IMR-90 (cell line): ENCODE measurements around the gene UBE2QL1. TPM values are rescaled to one million over a fixed set of nuclear protein-coding genes. Genes with fewer than 3 reads are reported as not detected.

Source experiments
- ATAC-seq: fragments of 200-7000 bp; cut with Tn5 transposase; 2 replicates; pipeline ENCODE4 v1.9.1; 2020; ENCODE audit warnings: low read depth, mild to moderate bottlenecking, moderate library complexity
- BruUV-seq: library from RNA; stranded (reverse); fragments of 400-500 nt; replicated peaks from 2 replicates; lab custom pipeline; 2021; lab: Mats Ljungman, UMichigan
- CTCF ChIA-PET: fragments of 300-600 bp; formaldehyde crosslinking; extraction: SDS; loops from one replicate; lab custom pipeline; 2021; ENCODE audit warnings: antibody characterized with exemption; lab: Yijun Ruan, JAX
- POLR2A ChIA-PET: fragments of 300-600 bp; sonication (Branson Sonifier 250); formaldehyde crosslinking; loops from one replicate; lab custom pipeline; 2022; ENCODE audit warnings: antibody characterized with exemption; ENCODE audit not compliant: unreplicated experiment; lab: Charles Lee
- DNase-seq: peaks from one replicate; pipeline ENCODE4 v3.0.0; 2013
- H2AFZ ChIP-seq: replicated peaks from 2 replicates; pipeline ENCODE3; 2013; ENCODE audit warnings: low read length, mild to moderate bottlenecking; ENCODE audit not compliant: poor library complexity
- H2AK5ac ChIP-seq: 2 replicates; pipeline ENCODE4 v1.6.1; 2013; ENCODE audit warnings: low read depth, low read length, inconsistent platforms
- H2AK9ac ChIP-seq: replicated peaks from 2 replicates; pipeline ENCODE3; 2013; ENCODE audit warnings: mild to moderate bottlenecking, low read depth, low read length, moderate library complexity; ENCODE audit not compliant: poor library complexity
- H2BK120ac ChIP-seq: 2 replicates; pipeline ENCODE4 v1.6.1; 2013; ENCODE audit warnings: low read depth, low read length, inconsistent platforms
- H2BK15ac ChIP-seq: 3 replicates; pipeline ENCODE4 v1.6.1; 2013; ENCODE audit warnings: low read depth, low read length, inconsistent platforms
- H2BK20ac ChIP-seq: 2 replicates; pipeline ENCODE4 v1.6.1; 2013; ENCODE audit warnings: low read depth, mild to moderate bottlenecking, inconsistent platforms, low read length, moderate library complexity
- H2BK5ac ChIP-seq: 2 replicates; pipeline ENCODE4 v1.6.1; 2013; ENCODE audit warnings: mild to moderate bottlenecking, low read depth, low read length, inconsistent platforms; ENCODE audit not compliant: poor library complexity, severe bottlenecking
- H3K14ac ChIP-seq: replicated peaks from 2 replicates; pipeline ENCODE4 v1.6.1; 2013; ENCODE audit warnings: low read depth, low read length, inconsistent platforms
- H3K18ac ChIP-seq: 2 replicates; pipeline ENCODE4 v1.6.1; 2013; ENCODE audit warnings: low read depth, low read length, control low read depth
- H3K23ac ChIP-seq: 2 replicates; pipeline ENCODE4 v1.6.1; 2013; ENCODE audit warnings: low read depth, low read length, inconsistent platforms
- H3K27ac ChIP-seq: 2 replicates; pipeline ENCODE4 v1.5.1; 2013; ENCODE audit warnings: mild to moderate bottlenecking, control low read depth, low read length; ENCODE audit not compliant: insufficient read depth
- H3K27me3 ChIP-seq: 2 replicates; pipeline ENCODE4 v1.6.1; 2013; ENCODE audit warnings: low read length; ENCODE audit not compliant: control insufficient read depth, insufficient read depth
- H3K36me3 ChIP-seq: 2 replicates; pipeline ENCODE4 v1.6.1; 2013; ENCODE audit warnings: low read length, mixed read lengths; ENCODE audit not compliant: control insufficient read depth, insufficient read depth
- H3K4ac ChIP-seq: 2 replicates; pipeline ENCODE4 v1.6.1; 2013; ENCODE audit warnings: low read depth, low read length, inconsistent platforms
- H3K4me1 ChIP-seq: 2 replicates; pipeline ENCODE4 v1.6.1; 2013; ENCODE audit warnings: low read length, mixed read lengths; ENCODE audit not compliant: control insufficient read depth, insufficient read depth
- H3K4me2 ChIP-seq: 2 replicates; pipeline ENCODE4 v1.6.1; 2013; ENCODE audit warnings: low read depth, mild to moderate bottlenecking, control low read depth, low read length, moderate library complexity
- H3K4me3 ChIP-seq: 2 replicates; pipeline ENCODE4 v1.5.1; 2013; ENCODE audit warnings: low read depth, mild to moderate bottlenecking, control low read depth, low read length, moderate library complexity; ENCODE audit not compliant: insufficient read depth
- H3K56ac ChIP-seq: 2 replicates; pipeline ENCODE4 v1.6.1; 2013; ENCODE audit warnings: low read length, inconsistent platforms; ENCODE audit not compliant: insufficient read depth; ENCODE audit errors: extremely low read depth
- H3K79me1 ChIP-seq, 2 experiments: 2 replicates each; pipeline ENCODE4 v1.6.1; 2013; ENCODE audit warnings: low read length in 2 of 2, inconsistent platforms in 1 of 2, low read depth in 1 of 2
- H3K9ac ChIP-seq: 2 replicates; pipeline ENCODE4 v1.6.1; 2013; ENCODE audit warnings: low read depth, low read length, control low read depth
- H3K9me1 ChIP-seq: 2 replicates; pipeline ENCODE4 v1.6.1; 2013; ENCODE audit warnings: low read length, inconsistent platforms; ENCODE audit not compliant: insufficient read depth
- H3K9me3 ChIP-seq: 2 replicates; pipeline ENCODE4 v1.6.1; 2013; ENCODE audit warnings: low read length; ENCODE audit not compliant: control insufficient read depth, insufficient read depth
- H4K20me1 ChIP-seq: 2 replicates; pipeline ENCODE4 v1.6.1; 2013; ENCODE audit warnings: low read length, inconsistent platforms; ENCODE audit not compliant: insufficient read depth
- H4K5ac ChIP-seq: 2 replicates; pipeline ENCODE4 v1.6.1; 2013; ENCODE audit warnings: mild to moderate bottlenecking, low read depth, low read length, control low read depth
- H4K8ac ChIP-seq, 2 experiments: 2 replicates each; pipeline ENCODE4 v1.6.1; 2013; ENCODE audit warnings: low read depth in 2 of 2, low read length in 2 of 2, control low read depth in 1 of 2, inconsistent platforms in 1 of 2
- H4K91ac ChIP-seq: 2 replicates; pipeline ENCODE4 v1.6.1; 2013; ENCODE audit warnings: low read depth, low read length, inconsistent platforms; ENCODE audit not compliant: insufficient read depth
- BHLHE40 ChIP-seq: fragments of 150-350 bp; IDR thresholded peaks from 2 replicates; pipeline ENCODE4 v1.6.1; 2016; ENCODE audit warnings: mild to moderate bottlenecking, low read depth, low read length
- CEBPB ChIP-seq: IDR thresholded peaks from 2 replicates; pipeline ENCODE4 v1.6.1; 2012; ENCODE audit warnings: low read depth, low read length, improper control_type of control experiment
- ELK1 ChIP-seq: fragments of 150-350 bp; IDR thresholded peaks from 2 replicates; pipeline ENCODE4 v1.6.1; 2016; ENCODE audit warnings: low read depth, mild to moderate bottlenecking, low read length, moderate library complexity, borderline replicate concordance
- MAZ ChIP-seq: IDR thresholded peaks from 2 replicates; pipeline ENCODE4 v1.6.1; 2012; ENCODE audit warnings: low read depth, mild to moderate bottlenecking, low read length, improper control_type of control experiment, moderate library complexity, borderline replicate concordance
- NFE2L2 ChIP-seq: fragments of 150-350 bp; IDR thresholded peaks from 2 replicates; pipeline ENCODE4 v1.6.1; 2016; ENCODE audit warnings: low read depth, mild to moderate bottlenecking, low read length
- RCOR1 ChIP-seq: IDR thresholded peaks from 2 replicates; pipeline ENCODE4 v1.6.1; 2012; ENCODE audit warnings: mild to moderate bottlenecking, low read length, improper control_type of control experiment; ENCODE audit not compliant: insufficient replicate concordance
- RFX5 ChIP-seq: IDR thresholded peaks from 2 replicates; pipeline ENCODE4 v1.8.0; 2012; ENCODE audit warnings: low read depth, mild to moderate bottlenecking, low read length, moderate library complexity
- USF2 ChIP-seq: fragments of 150-350 bp; IDR thresholded peaks from 2 replicates; pipeline ENCODE4 v1.6.1; 2017; ENCODE audit warnings: mild to moderate bottlenecking, antibody characterized with exemption, low read length, low read depth
- WGBS, 2 experiments: methylation state at CpG; one replicate each; pipeline versions ENCODE4 v1.1.5 to v1.1.7; 2013; ENCODE audit warnings: missing lambda C conversion rate in 2 of 2; ENCODE audit not compliant: insufficient read length in 1 of 2; ENCODE audit errors: extremely low coverage in 2 of 2; 5-methylcytosine and 5-hydroxymethylcytosine counted together
- dilution Hi-C: fragments of 300-500 bp; cut with HindIII; formaldehyde crosslinking; loops from one replicate; pipeline ENCODE4 v1.14.3; 2018; ENCODE audit warnings: low sequenced_read_pairs; ENCODE audit not compliant: unreplicated experiment
- in situ Hi-C: fragments of 300-500 bp; cut with MboI; formaldehyde crosslinking; loops from 3 replicates; pipeline ENCODE4 v1.14.3; 2019; ENCODE audit warnings: low sequenced_read_pairs, inconsistent platforms, mixed read lengths
- intact Hi-C: fragments of 100-400 bp; cut with micrococcal nuclease; formaldehyde crosslinking; loops from 2 replicates; pipeline ENCODE4 v1.10.0; 2022
- polyA plus RNA-seq, 3 experiments: library from polyadenylated mRNA; depleted of rRNA; stranded (reverse); fragments of >200 nt; gene quantifications; 2 replicates each; pipeline ENCODE4 v1.2.3, GENCODE V29; 2012; ENCODE audit warnings: low replicate concordance in 1 of 3
- total RNA-seq: library from RNA; depleted of rRNA; stranded (reverse); fragments of >200 nt; gene quantifications from 2 replicates; pipeline ENCODE4 v1.2.3, GENCODE V29; 2012

UBE2QL1 gene
- total and polyA plus RNA-seq, 2 of the 4 experiments (the other 2 are of a cell fraction), result not detected

- Histone ChIP-seq H3K9me1 (peaks cover under 1% of the 10 kb centered on the region; the same call in 1 of the 2 replicates), H4K8ac (no peak overlapping the region), H3K9ac (no peak overlapping the region), H4K5ac (no peak overlapping the region), H2BK5ac (no peak overlapping the region), H3K4me2 (no peak overlapping the region), H3K9me3 (no peaks in the 10 kb centered on the region), H2BK20ac (no peak overlapping the region), H3K23ac (no peak overlapping the region), H2BK15ac (no peak overlapping the region), H3K27ac (no peak overlapping the region), H2BK120ac (no peak overlapping the region), H4K20me1 (no peaks in the 10 kb centered on the region), H3K56ac (no peak overlapping the region), H3K36me3 (no peaks in the 10 kb centered on the region), H3K27me3 (no peaks in the 10 kb centered on the region), H3K79me1 (no peaks in the 10 kb centered on the region), H2AK9ac (no peak overlapping the region), H3K18ac (no peak overlapping the region), H3K14ac (no peak overlapping the region), H3K4me3 (no peak overlapping the region), H2AK5ac (no peak overlapping the region), H3K4ac (no peak overlapping the region), H4K91ac (no peak overlapping the region), H3K4me1 (no peaks in the 10 kb centered on the region), H2AFZ (no peak overlapping the region)
- intact Hi-C loops (no loop called here), in situ Hi-C loops (no loop called here), dilution Hi-C loops (no loop called here)
- no TSS peak for BruUV-seq
- ChIA-PET POLR2A (no interaction called here), CTCF (no interaction called here)
- TF ChIP-seq RCOR1, result no peak
- no peak for TF ChIP-seq NFE2L2
- TF ChIP-seq CEBPB, result no peak
- no peak for TF ChIP-seq BHLHE40
- no peak for TF ChIP-seq MAZ
- no peak for TF ChIP-seq RFX5
- no peak for TF ChIP-seq USF2
- TF ChIP-seq ELK1, result no peak
- WGBS, 2 experiments, result 40% methylated on average over 1 of the region's 2 CpGs; no CpG with 5 or more reads in 1 of the 2 experiments
- no peak for DNase-seq
- no peak for ATAC-seq
Observed at GRCh38 chr5:6442333-6442732, 6.3 kb upstream of the UBE2QL1 start.
